ENCODE measurements around the gene KPTN.

DNA sequence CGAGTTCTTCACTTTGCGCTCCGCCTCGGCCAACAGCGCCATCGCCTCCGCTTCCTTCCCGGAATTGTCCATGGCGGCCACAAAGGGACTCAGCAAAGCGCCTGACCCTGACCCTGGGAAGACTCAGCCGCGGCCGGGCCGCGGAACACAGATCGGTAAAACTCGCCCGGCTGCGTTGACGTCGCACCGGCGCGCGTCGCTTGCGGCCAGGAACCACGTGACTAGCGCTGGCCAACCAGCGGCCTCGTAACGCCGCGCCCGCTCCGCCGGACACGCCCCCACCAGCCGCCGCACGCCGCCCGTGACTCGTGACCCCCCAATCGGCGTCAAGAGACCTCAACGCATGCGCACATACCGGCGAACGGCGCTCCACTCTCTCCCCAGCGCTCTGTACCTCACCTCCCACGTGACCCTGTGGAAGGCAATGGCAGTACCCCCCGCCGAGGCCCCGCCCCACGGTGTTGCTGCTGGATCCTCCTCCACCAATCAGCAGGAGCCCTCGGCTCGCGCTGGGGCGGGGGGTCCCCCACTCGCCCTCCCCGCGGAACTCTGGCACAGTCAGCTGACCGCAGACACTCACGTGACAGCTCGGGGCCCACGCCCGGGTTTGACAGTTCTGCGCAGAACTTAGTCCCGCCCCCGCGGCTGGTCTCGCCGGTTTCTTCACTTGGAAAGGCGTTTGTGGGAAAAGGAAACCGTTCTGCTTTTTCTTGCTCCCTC, 31.0 kb upstream of the KPTN start, which contains the start of gene NAPA:
- TF ChIP-seq, protein P1, sequence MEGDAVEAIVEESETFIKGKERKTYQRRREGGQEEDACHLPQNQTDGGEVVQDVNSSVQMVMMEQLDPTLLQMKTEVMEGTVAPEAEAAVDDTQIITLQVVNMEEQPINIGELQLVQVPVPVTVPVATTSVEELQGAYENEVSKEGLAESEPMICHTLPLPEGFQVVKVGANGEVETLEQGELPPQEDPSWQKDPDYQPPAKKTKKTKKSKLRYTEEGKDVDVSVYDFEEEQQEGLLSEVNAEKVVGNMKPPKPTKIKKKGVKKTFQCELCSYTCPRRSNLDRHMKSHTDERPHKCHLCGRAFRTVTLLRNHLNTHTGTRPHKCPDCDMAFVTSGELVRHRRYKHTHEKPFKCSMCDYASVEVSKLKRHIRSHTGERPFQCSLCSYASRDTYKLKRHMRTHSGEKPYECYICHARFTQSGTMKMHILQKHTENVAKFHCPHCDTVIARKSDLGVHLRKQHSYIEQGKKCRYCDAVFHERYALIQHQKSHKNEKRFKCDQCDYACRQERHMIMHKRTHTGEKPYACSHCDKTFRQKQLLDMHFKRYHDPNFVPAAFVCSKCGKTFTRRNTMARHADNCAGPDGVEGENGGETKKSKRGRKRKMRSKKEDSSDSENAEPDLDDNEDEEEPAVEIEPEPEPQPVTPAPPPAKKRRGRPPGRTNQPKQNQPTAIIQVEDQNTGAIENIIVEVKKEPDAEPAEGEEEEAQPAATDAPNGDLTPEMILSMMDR (IDR thresholded peaks at IDR 0.05; ENCODE audit: insufficient read depth, low read depth, low read length): no peak
- no peak for TF ChIP-seq EZH2 (IDR thresholded peaks at IDR 0.05; ENCODE audit: insufficient read depth, low read length)

All from astrocyte (in vitro differentiated cells and primary cell).